GM23338 (cell line): ENCODE results near the gene TRAF3IP1. TPM values are rescaled to one million over a fixed set of nuclear protein-coding genes. Genes with fewer than 3 reads are reported as not detected.

Experiments used
- ATAC-seq: fragments of 200-7000 bp; cut with Tn5 transposase; 3 replicates; pipeline ENCODE4 v1.9.1; 2020
- DNase-seq: peaks from one replicate; pipeline ENCODE4 v3.0.0-alpha.2; 2015; ENCODE audit warnings: low spot score
- H2AFZ ChIP-seq: fragments of 200-600 bp; sonication (generic); 2 replicates; pipeline ENCODE4 v1.8.0; 2016; ENCODE audit warnings: antibody characterized with exemption, mild to moderate bottlenecking, moderate library complexity
- H3F3A ChIP-seq: fragments of 200-600 bp; sonication (generic); replicated peaks from 2 replicates; pipeline ENCODE4 v1.8.0; 2017; ENCODE audit warnings: antibody characterized with exemption, mixed run types, low read depth
- H3K27ac ChIP-seq: fragments of 200-600 bp; sonication (generic); 2 replicates; pipeline ENCODE4 v1.6.1; 2016; ENCODE audit warnings: low read depth
- H3K27me3 ChIP-seq: fragments of 200-600 bp; sonication (generic); 2 replicates; pipeline ENCODE4 v1.8.0; 2016; ENCODE audit warnings: mild to moderate bottlenecking, mixed run types, moderate library complexity; ENCODE audit not compliant: insufficient read depth
- H3K36me3 ChIP-seq: fragments of 200-600 bp; sonication (generic); 2 replicates; pipeline ENCODE4 v1.8.0; 2016; ENCODE audit warnings: mild to moderate bottlenecking; ENCODE audit not compliant: insufficient read depth
- H3K4me1 ChIP-seq: fragments of 200-600 bp; sonication (generic); 2 replicates; pipeline ENCODE4 v1.8.0; 2016; ENCODE audit warnings: mild to moderate bottlenecking, moderate library complexity; ENCODE audit not compliant: insufficient read depth
- H3K4me2 ChIP-seq: fragments of 200-600 bp; sonication (generic); 2 replicates; pipeline ENCODE4 v1.7.1; 2017; ENCODE audit warnings: mixed run types
- H3K4me3 ChIP-seq: fragments of 200-600 bp; sonication (generic); 2 replicates; pipeline ENCODE4 v1.6.1; 2016; ENCODE audit warnings: mixed run types
- H3K79me2 ChIP-seq: fragments of 200-600 bp; sonication (generic); replicated peaks from 2 replicates; pipeline ENCODE4 v1.8.0; 2017; ENCODE audit warnings: mild to moderate bottlenecking; ENCODE audit not compliant: insufficient read depth
- H3K9me2 ChIP-seq: fragments of 200-600 bp; sonication (generic); 2 replicates; pipeline ENCODE4 v1.8.0; 2017; ENCODE audit not compliant: insufficient read depth
- H4K20me1 ChIP-seq: fragments of 200-600 bp; sonication (generic); replicated peaks from 2 replicates; pipeline ENCODE4 v1.8.0; 2017; ENCODE audit warnings: mild to moderate bottlenecking; ENCODE audit not compliant: insufficient read depth
- H3K27ac Mint-ChIP-seq: 2 replicates; pipeline ENCODE4 v1.8.0; 2020; ENCODE audit warnings: inconsistent platforms, mild to moderate bottlenecking, moderate library complexity, mixed read lengths
- H3K27me3 Mint-ChIP-seq: 3 replicates; pipeline ENCODE4 v1.8.0; 2022; ENCODE audit warnings: low read depth, mild to moderate bottlenecking, moderate library complexity, mixed read lengths, inconsistent platforms; ENCODE audit not compliant: insufficient read depth, poor library complexity
- H3K36me3 Mint-ChIP-seq: 3 replicates; pipeline ENCODE4 v1.8.0; 2021; ENCODE audit warnings: low read depth, mild to moderate bottlenecking, inconsistent platforms, moderate library complexity, mixed read lengths
- H3K4me1 Mint-ChIP-seq: 3 replicates; pipeline ENCODE4 v1.8.0; 2020; ENCODE audit warnings: mild to moderate bottlenecking, inconsistent platforms, mixed read lengths
- H3K4me3 Mint-ChIP-seq: 3 replicates; pipeline ENCODE4 v1.8.0; 2021; ENCODE audit warnings: moderate library complexity, mild to moderate bottlenecking, inconsistent platforms, mixed read lengths
- H3K9me3 Mint-ChIP-seq: 3 replicates; pipeline ENCODE4 v1.8.0; 2020; ENCODE audit warnings: moderate library complexity, mild to moderate bottlenecking, inconsistent platforms, mixed read lengths
- JUNB ChIP-seq: IDR thresholded peaks from one replicate; pipeline ENCODE4 v1.6.1; 2016; ENCODE audit warnings: antibody characterized with exemption; ENCODE audit not compliant: unreplicated experiment
- REST ChIP-seq: IDR thresholded peaks from one replicate; pipeline ENCODE4 v1.6.1; 2018; ENCODE audit warnings: antibody characterized with exemption; ENCODE audit not compliant: unreplicated experiment
- ZNF114 ChIP-seq: fragments of 250-450 bp; sonication (Bioruptor Pico); IDR thresholded peaks from 2 replicates; pipeline ENCODE4 v1.5.0; 2020; ENCODE audit warnings: mild to moderate bottlenecking, moderate library complexity
- polyA plus RNA-seq: library from polyadenylated mRNA; unstranded; fragments of >200 nt; fragmentation: Nextera tagmentation; extraction: Ambion mirVana; gene quantifications from 2 replicates; pipeline ENCODE4 v1.2.1, GENCODE V29; 2016
- total RNA-seq: library from RNA; depleted of rRNA; stranded (reverse); fragments of >200 nt; shearing (Covaris generic); gene quantifications from 2 replicates; pipeline ENCODE4 v1.2.3, GENCODE V29; 2014
- TF ChIP-seq, protein P1 (sequence below): IDR thresholded peaks from 2 replicates; pipeline ENCODE4 v1.6.1; 2016; ENCODE audit warnings: antibody characterized with exemption

The TRAF3IP1 gene
- total and polyA plus RNA-seq, 2 experiments from 2014 or later = 12.5 to 20.7 TPM

GRCh38 chr2:238358769-238359168 is 38.5 kb downstream of the TRAF3IP1 start:
- no peaks in the 10 kb centered on the region for H3F3A ChIP-seq
- H3K9me2 ChIP-seq = no peaks in the 10 kb centered on the region
- peaks cover 5% of the 10 kb centered on the region; the same call in 1 of the 3 replicates for H3K9me3 Mint-ChIP-seq
- H3K4me2 ChIP-seq = no peak overlapping the region
- H3K4me1 ChIP-seq = no peaks in the 10 kb centered on the region
- peaks cover 23% of the 10 kb centered on the region; the same call in 2 of the 3 replicates for H3K36me3 Mint-ChIP-seq
- no peaks in the 10 kb centered on the region for H3K27me3 Mint-ChIP-seq
- no peak overlapping the region for H3K4me3 ChIP-seq
- H3K27me3 ChIP-seq = no peaks in the 10 kb centered on the region
- no peaks in the 10 kb centered on the region; the same call in 1 of the 2 replicates for H4K20me1 ChIP-seq
- H3K79me2 ChIP-seq = no peaks in the 10 kb centered on the region
- DNase-seq (no peak), ATAC-seq (no peak)
- no peak overlapping the region for H3K27ac ChIP-seq
- no peaks in the 10 kb centered on the region for H3K4me1 Mint-ChIP-seq
- no peak overlapping the region for H3K4me3 Mint-ChIP-seq
- no peak overlapping the region for H2AFZ ChIP-seq
- H3K27ac Mint-ChIP-seq = no peak overlapping the region
- H3K36me3 ChIP-seq = peaks cover 4% of the 10 kb centered on the region; the same call in 1 of the 2 replicates
- no peak for TF ChIP-seq REST
- TF ChIP-seq ZNF114 = no peak

GRCh38 chr2:238359403-238359802 is 39.1 kb downstream of the TRAF3IP1 start:
- Mint-ChIP-seq H3K4me3 (no peak overlapping the region), H3K36me3 (peaks cover 23% of the 10 kb centered on the region; the same call in 2 of the 3 replicates), H3K4me1 (no peaks in the 10 kb centered on the region), H3K27me3 (no peaks in the 10 kb centered on the region), H3K9me3 (peaks cover 5% of the 10 kb centered on the region; the same call in 1 of the 3 replicates), H3K27ac (no peak overlapping the region)
- peaks cover 4% of the 10 kb centered on the region; the same call in 1 of the 2 replicates for H3K36me3 ChIP-seq
- no peaks in the 10 kb centered on the region for H3K27me3 ChIP-seq
- H3K9me2 ChIP-seq = no peaks in the 10 kb centered on the region
- H3K4me3 ChIP-seq = no peak overlapping the region
- no peak for ATAC-seq
- TF ChIP-seq, protein P1, sequence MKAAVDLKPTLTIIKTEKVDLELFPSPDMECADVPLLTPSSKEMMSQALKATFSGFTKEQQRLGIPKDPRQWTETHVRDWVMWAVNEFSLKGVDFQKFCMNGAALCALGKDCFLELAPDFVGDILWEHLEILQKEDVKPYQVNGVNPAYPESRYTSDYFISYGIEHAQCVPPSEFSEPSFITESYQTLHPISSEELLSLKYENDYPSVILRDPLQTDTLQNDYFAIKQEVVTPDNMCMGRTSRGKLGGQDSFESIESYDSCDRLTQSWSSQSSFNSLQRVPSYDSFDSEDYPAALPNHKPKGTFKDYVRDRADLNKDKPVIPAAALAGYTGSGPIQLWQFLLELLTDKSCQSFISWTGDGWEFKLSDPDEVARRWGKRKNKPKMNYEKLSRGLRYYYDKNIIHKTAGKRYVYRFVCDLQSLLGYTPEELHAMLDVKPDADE = no peak
- no peak for TF ChIP-seq REST
- TF ChIP-seq JUNB = no peak
- no peak for TF ChIP-seq ZNF114
- no peaks in the 10 kb centered on the region for H3K4me1 ChIP-seq
- H3F3A ChIP-seq = no peaks in the 10 kb centered on the region
- no peak for DNase-seq
- H4K20me1 ChIP-seq = no peaks in the 10 kb centered on the region; the same call in 1 of the 2 replicates
- H3K27ac ChIP-seq = no peak overlapping the region
- no peak overlapping the region for H3K4me2 ChIP-seq
- no peaks in the 10 kb centered on the region for H3K79me2 ChIP-seq
- no peak overlapping the region for H2AFZ ChIP-seq
